Memory B cell (primary cell): ENCODE measurements around the gene TP53BP1.
"Not testable (repeated sequence)": the region's sequence is repeated elsewhere in the genome, so short reads cannot be mapped to it uniquely, and the experiment has no call there.

Experiments
- ATAC-seq: fragments of 150-1000 bp; cut with Tn5 transposase; 2 replicates; pipeline ENCODE4 v1.10.0; 2021; ENCODE audit warnings: low read depth, mild to moderate bottlenecking, moderate library complexity
- DNase-seq, 2 donors: peaks; one replicate each; pipeline ENCODE4 v3.0.0; 2022; ENCODE audit warnings: low spot score in 2 of 2
- H3K27ac Mint-ChIP-seq: one replicate; pipeline ENCODE4 v1.8.0; 2022; ENCODE audit warnings: mild to moderate bottlenecking, moderate library complexity, mixed read lengths
- H3K27me3 Mint-ChIP-seq: one replicate; pipeline ENCODE4 v1.8.0; 2022; ENCODE audit warnings: mixed read lengths
- H3K36me3 Mint-ChIP-seq: one replicate; pipeline ENCODE4 v1.8.0; 2022; ENCODE audit warnings: mild to moderate bottlenecking, mixed read lengths
- H3K4me1 Mint-ChIP-seq: one replicate; pipeline ENCODE4 v1.8.0; 2022; ENCODE audit warnings: mixed read lengths
- H3K4me3 Mint-ChIP-seq: one replicate; pipeline ENCODE4 v1.8.0; 2022; ENCODE audit warnings: mild to moderate bottlenecking, moderate library complexity, mixed read lengths
- H3K9me3 Mint-ChIP-seq: one replicate; pipeline ENCODE4 v1.8.0; 2022; ENCODE audit warnings: mixed read lengths

The TP53BP1 gene

DNA sequence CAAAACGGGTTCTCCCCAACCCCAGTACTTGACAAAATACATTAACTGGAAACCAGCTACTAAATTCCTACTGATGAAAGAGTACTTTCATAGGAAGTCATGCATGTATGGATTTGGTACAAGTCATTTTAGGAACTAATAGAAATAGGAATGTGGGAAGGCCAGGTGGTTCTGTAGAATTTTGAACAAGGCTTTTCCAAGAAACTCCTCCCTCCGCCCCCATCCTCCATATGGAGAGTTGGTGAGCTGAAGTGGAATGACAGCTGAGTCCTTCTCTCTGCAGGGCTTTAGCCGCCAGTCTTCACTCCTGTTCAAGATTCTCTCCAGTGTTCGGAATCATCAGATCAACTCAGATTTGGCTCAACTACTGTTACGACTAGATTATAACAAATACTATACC, 88.8 kb downstream of the TP53BP1 start:
- H3K4me1 Mint-ChIP-seq = no peaks in the 10 kb centered on the region
- H3K4me3 Mint-ChIP-seq = no peak overlapping the region
- H3K9me3 Mint-ChIP-seq = no peaks in the 10 kb centered on the region
- H3K27me3 Mint-ChIP-seq = no peaks in the 10 kb centered on the region
- no peak for DNase-seq
- no peak for ATAC-seq
- peaks cover 52% of the 10 kb centered on the region for H3K36me3 Mint-ChIP-seq
- peak overlapping the region; percentile 43 for H3K27ac Mint-ChIP-seq

DNA sequence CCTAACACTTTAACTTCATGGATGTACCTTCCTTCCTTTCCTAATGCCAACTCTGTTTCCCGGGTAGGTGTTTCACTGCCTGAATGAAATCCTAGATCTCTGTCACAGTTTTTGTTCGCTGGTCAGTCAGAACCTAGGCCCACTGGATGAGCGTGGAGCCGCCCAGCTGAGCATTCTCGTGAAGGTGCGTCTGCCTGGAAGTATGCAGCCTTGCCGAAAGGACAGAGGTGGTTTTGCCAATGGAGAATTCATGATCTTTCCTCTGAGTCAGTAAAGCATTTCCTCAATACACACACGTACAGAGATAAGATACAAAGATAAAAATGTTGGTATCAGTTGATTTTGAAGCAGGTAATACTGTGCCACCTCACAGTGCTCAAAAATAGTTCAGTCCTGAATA, 89.3 kb downstream of the TP53BP1 start:
- no peak overlapping the region for H3K27ac Mint-ChIP-seq
- H3K4me3 Mint-ChIP-seq = no peak overlapping the region
- H3K27me3 Mint-ChIP-seq = no peaks in the 10 kb centered on the region
- peaks cover 49% of the 10 kb centered on the region for H3K36me3 Mint-ChIP-seq
- DNase-seq = no peak
- no peaks in the 10 kb centered on the region for H3K4me1 Mint-ChIP-seq
- no peaks in the 10 kb centered on the region for H3K9me3 Mint-ChIP-seq
- no peak for ATAC-seq

DNA sequence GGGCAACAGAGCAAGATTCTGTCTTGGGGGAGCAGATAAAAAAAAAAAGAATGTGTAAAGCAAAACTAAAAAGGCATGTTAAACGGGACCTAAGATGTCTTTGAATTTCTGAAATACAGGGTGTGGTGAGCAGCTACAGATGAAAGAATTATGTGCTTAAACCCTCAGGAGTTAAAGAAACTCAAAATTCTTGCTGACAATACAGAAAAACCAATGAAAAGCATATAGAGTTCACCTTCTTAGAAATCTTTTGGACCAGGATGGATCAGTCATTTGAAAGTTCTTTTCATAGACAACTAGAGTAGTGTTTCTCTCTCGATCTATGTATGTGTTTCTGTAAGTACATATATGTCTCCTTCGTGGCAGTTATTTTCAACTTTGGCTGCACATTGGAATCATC, 90.7 kb downstream of the TP53BP1 start:
- H3K27ac Mint-ChIP-seq = no peak overlapping the region

DNA sequence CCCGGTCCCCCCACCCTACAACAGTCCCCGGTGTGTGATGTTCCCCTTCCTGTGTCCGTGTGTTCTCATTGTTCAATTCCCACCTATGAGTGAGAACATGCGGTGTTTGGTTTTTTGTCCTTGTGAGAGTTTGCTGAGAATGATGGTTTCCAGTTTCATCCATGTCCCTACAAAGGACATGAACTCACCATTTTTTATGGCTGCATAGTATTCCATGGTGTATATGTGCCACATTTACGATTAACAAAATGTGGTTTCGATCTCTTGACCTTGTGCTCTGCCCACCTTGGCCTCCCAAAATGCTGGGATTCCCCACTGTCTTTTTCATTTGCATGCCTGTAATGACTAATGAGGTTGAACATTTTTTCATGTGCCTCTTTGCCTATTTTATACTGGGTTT, 99.4 kb downstream of the TP53BP1 start:
- DNase-seq, H3K4me1 Mint-ChIP-seq, H3K9me3 Mint-ChIP-seq, H3K4me3 Mint-ChIP-seq, H3K27me3 Mint-ChIP-seq, H3K27ac Mint-ChIP-seq, ATAC-seq: not testable (repeated sequence)
- peaks cover 35% of the 10 kb centered on the region for H3K36me3 Mint-ChIP-seq

More for the DNA sequence above, 90.7 kb downstream of the TP53BP1 start:
- Mint-ChIP-seq H3K4me3 (no peak overlapping the region), H3K27me3 (no peaks in the 10 kb centered on the region), H3K9me3 (no peaks in the 10 kb centered on the region), H3K4me1 (no peaks in the 10 kb centered on the region), H3K36me3 (peaks cover 46% of the 10 kb centered on the region)
- DNase-seq (no peak), ATAC-seq (no peak)

DNA sequence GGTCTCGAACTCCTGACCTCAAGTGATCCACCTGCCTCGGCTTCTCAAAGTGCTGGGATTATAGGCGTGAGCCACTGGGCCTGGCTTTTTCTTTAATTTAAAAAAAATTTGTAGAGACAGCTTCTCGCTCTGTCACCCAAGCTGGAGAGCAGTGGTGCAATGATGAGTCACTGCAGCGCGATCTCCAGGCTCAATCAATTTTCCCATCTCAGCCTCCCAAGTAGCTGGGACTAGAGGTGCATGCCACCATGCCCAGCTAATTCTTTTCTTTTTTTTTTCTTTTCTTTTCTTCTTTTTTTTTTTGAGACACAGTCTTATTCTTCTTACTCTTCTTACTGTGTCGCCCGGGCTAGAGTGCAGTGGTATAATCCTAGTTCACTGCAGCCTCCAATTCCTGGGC, 102.2 kb downstream of the TP53BP1 start:
- Mint-ChIP-seq H3K27ac (no peak overlapping the region), H3K36me3 (peaks cover 28% of the 10 kb centered on the region), H3K9me3 (no peaks in the 10 kb centered on the region)

DNA sequence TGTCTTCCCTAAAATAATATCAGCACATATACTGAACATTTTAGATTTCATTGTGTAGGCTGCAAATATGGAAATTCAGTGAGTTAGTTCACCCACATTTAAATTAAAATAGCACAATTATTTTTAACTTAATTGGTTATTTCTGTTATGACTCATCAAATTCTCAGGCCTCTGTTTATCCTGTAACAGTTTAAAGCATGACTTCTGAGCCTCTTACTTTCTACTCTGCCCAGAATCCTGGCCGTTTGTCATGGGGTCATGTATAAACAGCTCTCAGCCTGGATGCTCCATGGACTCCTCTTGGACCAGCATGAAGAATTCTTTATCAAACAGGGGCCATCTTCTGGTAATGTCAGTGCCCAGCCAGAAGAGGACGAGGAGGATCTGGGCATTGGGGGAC, 109.9 kb downstream of the TP53BP1 start:
- ATAC-seq = no peak
- no peaks in the 10 kb centered on the region for H3K27me3 Mint-ChIP-seq
- H3K27ac Mint-ChIP-seq = no peak overlapping the region
- H3K9me3 Mint-ChIP-seq = no peaks in the 10 kb centered on the region
- no peak overlapping the region for H3K4me3 Mint-ChIP-seq
- no peak for DNase-seq
- H3K4me1 Mint-ChIP-seq = no peaks in the 10 kb centered on the region
- peaks cover 46% of the 10 kb centered on the region for H3K36me3 Mint-ChIP-seq

More for the DNA sequence above, 102.2 kb downstream of the TP53BP1 start:
- DNase-seq = no peak
- ATAC-seq = no peak
- Mint-ChIP-seq H3K27me3 (no peaks in the 10 kb centered on the region), H3K4me3 (no peak overlapping the region), H3K4me1 (no peaks in the 10 kb centered on the region)

DNA sequence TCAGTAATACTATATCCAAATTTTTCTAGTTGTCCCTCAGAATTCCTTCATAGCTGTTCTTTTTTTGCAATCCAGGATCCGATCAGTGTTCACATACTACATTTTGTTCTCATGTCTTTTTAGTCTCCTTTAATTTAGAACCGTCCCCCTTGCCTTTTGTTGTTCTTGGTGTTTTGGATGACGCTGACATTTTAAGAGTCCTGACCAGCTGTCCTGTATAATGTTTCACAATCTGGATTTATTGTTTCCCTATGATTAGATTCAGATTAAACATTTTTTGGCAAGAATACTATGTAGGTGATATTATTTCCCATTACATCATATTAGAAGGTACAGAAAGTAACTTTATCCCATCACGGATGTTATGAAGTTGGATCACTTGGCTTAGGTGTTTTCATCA, 110.6 kb downstream of the TP53BP1 start:
- DNase-seq (no peak), ATAC-seq (no peak)
- H3K9me3 Mint-ChIP-seq = no peaks in the 10 kb centered on the region
- no peak overlapping the region for H3K27ac Mint-ChIP-seq
- no peaks in the 10 kb centered on the region for H3K27me3 Mint-ChIP-seq
- peaks cover 51% of the 10 kb centered on the region for H3K36me3 Mint-ChIP-seq
- no peaks in the 10 kb centered on the region for H3K4me1 Mint-ChIP-seq
- no peak overlapping the region for H3K4me3 Mint-ChIP-seq

DNA sequence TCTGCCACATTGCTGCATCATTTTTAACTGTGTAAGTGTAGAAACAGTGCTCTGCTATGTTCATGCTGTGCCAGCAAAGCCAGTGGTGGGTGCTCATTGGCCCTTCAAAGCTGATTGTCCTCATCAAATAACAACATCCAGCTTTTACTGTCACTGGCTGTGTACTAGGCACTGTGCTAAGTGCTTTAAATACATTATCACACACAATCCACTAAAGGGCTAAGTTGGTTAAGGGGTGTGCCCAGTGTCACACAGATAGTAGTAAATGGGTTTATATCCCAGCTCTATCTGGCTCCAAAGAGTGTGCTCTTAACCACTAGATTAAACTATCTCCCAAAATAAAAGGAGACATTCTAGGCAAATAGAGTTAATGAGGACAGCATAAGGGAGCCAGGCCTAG, 114.4 kb downstream of the TP53BP1 start:
- H3K4me3 Mint-ChIP-seq = no peak overlapping the region
- ATAC-seq = no peak
- no peak for DNase-seq
- H3K9me3 Mint-ChIP-seq = no peaks in the 10 kb centered on the region
- H3K36me3 Mint-ChIP-seq = peaks cover 26% of the 10 kb centered on the region
- H3K27me3 Mint-ChIP-seq = no peaks in the 10 kb centered on the region
- peak overlapping the region; percentile 18 for H3K27ac Mint-ChIP-seq
- peaks cover 6% of the 10 kb centered on the region for H3K4me1 Mint-ChIP-seq

DNA sequence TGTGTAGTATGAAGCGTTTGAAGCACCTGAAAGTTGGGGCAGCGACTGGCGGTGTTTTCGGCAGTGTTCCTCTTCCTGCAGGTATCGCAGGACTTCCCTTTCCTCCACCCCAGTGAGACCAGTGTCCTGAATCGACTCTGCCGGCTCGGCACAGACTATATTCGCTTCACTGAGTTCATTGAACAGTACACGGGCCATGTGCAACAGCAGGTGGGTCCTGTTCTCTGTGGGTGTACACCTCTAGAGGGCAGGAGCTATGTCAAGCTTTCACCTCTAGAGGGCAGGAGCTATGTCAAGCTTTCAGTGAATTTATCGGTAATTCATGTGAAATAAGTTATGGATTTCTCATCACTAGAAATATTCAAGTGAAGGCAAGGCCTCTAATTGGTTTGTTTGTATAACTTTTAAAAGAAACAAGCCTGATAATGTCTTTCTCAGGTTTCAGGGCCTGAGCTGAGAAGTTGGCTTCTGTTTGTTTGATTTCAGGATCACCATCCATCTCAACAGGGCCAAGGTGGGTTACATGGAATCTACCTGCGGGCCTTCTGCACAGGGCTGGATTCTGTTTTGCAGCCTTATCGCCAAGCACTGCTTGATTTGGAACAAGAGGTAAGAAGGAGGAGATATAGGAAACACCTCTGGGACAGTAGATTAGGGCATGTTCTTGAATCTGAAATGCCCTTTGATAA, 116.8 kb downstream of the TP53BP1 start:
- H3K27me3 Mint-ChIP-seq = no peaks in the 10 kb centered on the region
- peaks cover 19% of the 10 kb centered on the region for H3K4me1 Mint-ChIP-seq
- ATAC-seq (peak; percentile 83), DNase-seq (peak; percentile 22 to 30)
- peaks cover 17% of the 10 kb centered on the region for H3K36me3 Mint-ChIP-seq
- peak overlapping the region; percentile 21 for H3K4me3 Mint-ChIP-seq
- no peaks in the 10 kb centered on the region for H3K9me3 Mint-ChIP-seq
- peak overlapping the region; percentile 35 for H3K27ac Mint-ChIP-seq

DNA sequence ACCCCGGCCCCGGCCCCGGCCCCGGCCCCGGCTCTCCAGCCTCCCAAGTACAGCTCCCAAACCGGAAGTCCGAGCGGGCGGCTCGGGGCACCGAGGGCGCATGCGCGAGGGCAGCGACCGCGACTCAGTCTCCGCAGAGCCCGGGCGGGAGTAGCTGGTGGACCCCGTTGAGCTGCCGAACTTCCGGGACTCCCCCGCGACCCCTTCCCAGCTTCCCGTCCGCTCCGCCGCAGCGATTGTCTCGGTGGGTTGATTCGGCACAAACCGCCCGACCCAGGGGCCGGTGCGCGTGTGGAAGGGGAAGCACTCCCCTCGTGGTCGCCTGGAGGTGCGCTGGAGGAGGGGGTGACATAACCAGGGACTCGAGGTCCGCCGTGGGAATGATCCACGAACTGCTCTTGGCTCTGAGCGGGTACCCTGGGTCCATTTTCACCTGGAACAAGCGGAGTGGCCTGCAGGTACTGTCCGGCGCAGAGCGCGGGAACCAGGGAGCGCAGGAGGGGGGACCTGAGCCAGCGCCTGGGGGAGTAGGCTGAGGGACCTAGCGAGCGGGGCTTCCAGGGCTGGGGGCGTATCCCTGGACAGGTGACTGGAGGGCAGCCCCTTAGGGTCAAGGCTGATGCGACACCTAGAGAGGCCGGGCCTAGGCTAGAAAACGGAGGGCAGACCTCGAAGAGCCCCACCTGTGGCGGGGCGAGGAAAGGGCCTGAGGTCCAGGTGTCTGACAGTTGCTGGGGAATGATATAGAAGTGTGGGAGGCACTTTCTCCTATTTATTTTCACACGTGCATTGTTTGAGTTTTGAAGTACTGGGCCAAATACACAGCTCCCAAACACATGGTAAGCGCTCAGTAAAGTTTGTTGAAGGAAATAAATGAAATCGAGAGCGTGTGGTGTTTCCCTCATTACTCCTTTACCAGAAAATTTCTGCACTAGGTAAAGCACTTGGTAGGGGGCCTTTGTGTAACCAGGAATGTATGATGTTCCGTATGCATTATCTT, 121.7 kb downstream of the TP53BP1 start, which contains the start of the genes TUBGCP4 and ZSCAN29:
Gene TUBGCP4 (plus strand): TSS at position 127 of the 1,000 bp plus-strand sequence. CDS start 254 bp downstream, at position 381.
Gene ZSCAN29 (minus strand): TSS at position 69 of the 1,000 bp plus-strand sequence. CDS start 1,130 bp downstream, outside the sequence.
- Mint-ChIP-seq H3K9me3 (peaks cover 10% of the 10 kb centered on the region), H3K4me3 (peak within 1 kb of the TSS; percentile 97)

DNA sequence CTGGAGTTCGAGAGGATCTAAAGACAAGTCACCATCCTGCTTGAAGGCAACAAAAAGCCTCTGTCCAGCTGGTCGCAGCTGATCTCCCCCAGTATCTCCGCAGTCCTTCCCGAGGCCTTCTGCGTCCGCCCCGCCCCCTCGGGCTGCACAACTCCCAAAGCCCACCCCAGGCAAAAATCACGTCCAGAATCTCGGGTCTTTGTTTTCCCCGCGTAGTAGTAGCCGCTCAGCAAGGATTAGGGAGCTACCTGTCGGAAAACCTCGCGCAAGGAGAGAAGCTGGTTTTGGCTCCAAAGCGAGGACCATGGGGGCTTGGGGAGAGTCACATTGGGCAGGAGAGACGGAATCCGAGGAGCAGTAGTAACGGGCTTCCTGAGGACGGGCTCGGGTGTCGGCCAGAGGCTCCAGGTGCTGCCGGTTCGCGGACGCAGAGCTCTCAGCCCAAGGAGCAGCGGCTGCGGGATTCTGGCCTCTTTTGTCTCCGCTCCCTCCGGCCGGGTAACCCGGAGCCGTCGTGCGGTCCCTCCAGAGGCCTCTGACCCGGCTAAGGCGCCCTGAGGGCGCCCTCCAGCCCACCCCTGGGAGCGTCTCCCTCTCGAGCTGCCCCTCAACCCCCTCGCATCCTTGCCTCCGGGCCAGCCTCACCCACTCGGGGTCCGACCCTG, 122.5 kb downstream of the TP53BP1 start:
- Mint-ChIP-seq H3K9me3 (peaks cover 11% of the 10 kb centered on the region), H3K27me3 (no peaks in the 10 kb centered on the region), H3K4me1 (peaks cover 40% of the 10 kb centered on the region), H3K36me3 (peaks cover 35% of the 10 kb centered on the region), H3K27ac (peak overlapping the region; percentile 88), H3K4me3 (peak overlapping the region; percentile 97)
- DNase-seq (no peak), ATAC-seq (peak; percentile 51)

More for the DNA sequence above, 121.7 kb downstream of the TP53BP1 start, which contains the start of the genes TUBGCP4 and ZSCAN29:
- ATAC-seq (peak; percentile 79), DNase-seq (peak; percentile 70 to 75)
- Mint-ChIP-seq H3K36me3 (peaks cover 29% of the 10 kb centered on the region), H3K27me3 (no peaks in the 10 kb centered on the region), H3K4me1 (peaks cover 43% of the 10 kb centered on the region), H3K27ac (peak within 1 kb of the TSS; percentile 88)

DNA sequence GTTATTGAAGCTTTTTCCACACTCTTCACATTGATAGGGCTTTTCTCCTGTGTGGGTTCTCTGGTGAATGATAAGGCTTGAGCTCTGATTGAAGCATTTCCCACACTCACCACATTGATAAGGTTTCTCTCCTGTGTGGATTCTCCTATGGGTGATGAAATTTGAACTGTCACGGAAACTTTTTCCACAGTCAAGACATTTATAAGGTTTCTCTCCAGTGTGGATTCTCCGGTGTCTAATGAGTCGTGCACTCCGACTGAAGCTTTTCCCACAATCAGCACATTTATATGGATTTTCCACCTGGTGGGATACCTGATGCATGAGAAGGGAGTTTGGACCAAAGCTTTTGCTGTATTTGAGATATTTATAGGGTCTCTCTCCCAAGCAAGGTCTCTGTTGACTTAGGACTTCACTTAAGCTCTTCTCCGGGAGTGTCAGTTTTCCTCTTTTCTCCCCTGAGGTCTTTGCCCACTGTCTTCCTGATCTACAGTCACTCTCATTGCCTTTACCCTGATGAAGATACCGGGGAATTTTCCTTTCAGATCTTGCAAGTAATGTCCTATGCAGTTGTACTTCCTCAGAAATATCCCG, 131.5 kb downstream of the TP53BP1 start:
- peaks cover 61% of the 10 kb centered on the region for H3K36me3 Mint-ChIP-seq
- no peak overlapping the region for H3K4me3 Mint-ChIP-seq
- H3K4me1 Mint-ChIP-seq = peaks cover 11% of the 10 kb centered on the region
- H3K27ac Mint-ChIP-seq = no peak overlapping the region
- ATAC-seq (no peak), DNase-seq (no peak)
- H3K9me3 Mint-ChIP-seq = peaks cover 15% of the 10 kb centered on the region
- H3K27me3 Mint-ChIP-seq = no peaks in the 10 kb centered on the region

DNA sequence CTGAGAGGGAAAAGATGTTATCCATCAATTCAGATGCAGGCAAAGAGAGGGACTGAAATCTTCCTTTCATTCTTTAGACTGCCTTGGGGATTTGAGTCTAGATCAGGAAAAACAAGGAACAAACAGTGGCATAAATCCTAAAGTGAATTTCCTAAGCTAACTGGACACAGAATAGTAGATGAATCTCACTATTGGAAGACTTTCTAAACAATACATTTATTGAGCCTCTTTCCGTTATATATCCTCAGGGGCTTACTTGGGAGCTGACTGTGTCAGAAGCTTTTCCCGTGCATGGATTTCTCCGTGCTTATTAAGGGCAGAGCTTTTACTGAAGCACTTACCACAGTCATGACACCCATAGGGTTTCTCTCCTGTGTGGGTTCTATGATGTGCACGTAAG, 132.1 kb downstream of the TP53BP1 start:
- Mint-ChIP-seq H3K4me3 (no peak overlapping the region), H3K27me3 (no peaks in the 10 kb centered on the region), H3K36me3 (peaks cover 57% of the 10 kb centered on the region), H3K27ac (no peak overlapping the region), H3K9me3 (peaks cover 14% of the 10 kb centered on the region), H3K4me1 (peaks cover 11% of the 10 kb centered on the region)
- ATAC-seq (no peak), DNase-seq (no peak)
